Activated CD4-positive, alpha-beta memory T cell treated with anti-CD3 and anti-CD28 coated beads for 36 hours (primary cell): Measurements from ENCODE around the gene KRT81. TPM values are rescaled to one million over a fixed set of nuclear protein-coding genes. Genes with fewer than 3 reads are reported as not detected.

Experiments
- CTCF ChIA-PET: fragments of 350-600 bp; sonication (Branson Sonifier 250); formaldehyde crosslinking; loops from one replicate; lab custom pipeline; 2021; ENCODE audit warnings: antibody characterized with exemption, inconsistent platforms; lab: Charles Lee
- POLR2A ChIA-PET: fragments of 350-600 bp; sonication (Branson Sonifier 250); formaldehyde crosslinking; loops from one replicate; lab custom pipeline; 2021; ENCODE audit warnings: antibody characterized with exemption; lab: Charles Lee
- DNase-seq: peaks from one replicate; pipeline ENCODE4 v3.0.0-alpha.2; 2020
- H3K27ac Mint-ChIP-seq: one replicate; pipeline ENCODE4 v1.8.0; 2021; ENCODE audit warnings: mixed read lengths
- H3K27me3 Mint-ChIP-seq: one replicate; pipeline ENCODE4 v1.8.0; 2021; ENCODE audit warnings: mixed read lengths
- H3K36me3 Mint-ChIP-seq: one replicate; pipeline ENCODE4 v1.8.0; 2021; ENCODE audit warnings: mixed read lengths
- H3K4me1 Mint-ChIP-seq: one replicate; pipeline ENCODE4 v1.8.0; 2021; ENCODE audit warnings: low read depth, mixed read lengths
- H3K4me3 Mint-ChIP-seq: one replicate; pipeline ENCODE4 v1.8.0; 2021; ENCODE audit warnings: mild to moderate bottlenecking, mixed read lengths
- H3K9me3 Mint-ChIP-seq: one replicate; pipeline ENCODE4 v1.8.0; 2021; ENCODE audit warnings: mixed read lengths
- intact Hi-C: fragments of 100-400 bp; cut with micrococcal nuclease; formaldehyde crosslinking; loops from one replicate; pipeline ENCODE4 v1.15.1; 2023
- total RNA-seq, 2 experiments: library from RNA; stranded (reverse); gene quantifications; one replicate each; pipeline ENCODE4 v1.2.3, GENCODE V29; 2021

Gene KRT81
- total RNA-seq, 2 experiments from 2014 or later: not detected

GRCh38 chr12:52327052-52327829 is 35.9 kb upstream of the KRT81 start:
- Mint-ChIP-seq H3K9me3 (no peaks in the 10 kb centered on the region), H3K36me3 (no peaks in the 10 kb centered on the region), H3K27me3 (peaks cover 7% of the 10 kb centered on the region), H3K4me1 (peaks cover 10% of the 10 kb centered on the region), H3K4me3 (no peak overlapping the region), H3K27ac (no peak overlapping the region)
- ChIA-PET POLR2A (no interaction called here), CTCF (interaction anchor here (0.6 to 3.9 kb wide), 33 partner anchors 9 to 619 kb away, joined by 3 to 55 read pairs (median 4); no protein-coding TSS in a partner anchor)
- intact Hi-C loops: loop anchor here (1.0 kb wide), 3 partner anchors 105 to 175 kb away; no protein-coding TSS in a partner anchor
- DNase-seq: peak; percentile 88

GRCh38 chr12:52324153-52324444 is 32.8 kb upstream of the KRT81 start:
- CTCF ChIA-PET: interaction anchor here (1.1 to 2.7 kb wide), 2 partner anchors 9 to 102 kb away, joined by 3 to 14 read pairs; no protein-coding TSS in a partner anchor
- Mint-ChIP-seq H3K4me3 (no peak overlapping the region), H3K4me1 (peaks cover 10% of the 10 kb centered on the region), H3K27me3 (peaks cover 21% of the 10 kb centered on the region), H3K36me3 (no peaks in the 10 kb centered on the region), H3K9me3 (no peaks in the 10 kb centered on the region), H3K27ac (no peak overlapping the region)
- intact Hi-C loops: no loop called here
- POLR2A ChIA-PET: no interaction called here
- DNase-seq: no peak

- no peaks in the 10 kb centered on the region for H3K9me3 Mint-ChIP-seq
- no peak overlapping the region for H3K4me3 Mint-ChIP-seq
- CTCF ChIA-PET: no interaction called here
- intact Hi-C loops: no loop called here
- H3K27me3 Mint-ChIP-seq: peaks cover 25% of the 10 kb centered on the region
- H3K36me3 Mint-ChIP-seq: no peaks in the 10 kb centered on the region
- DNase-seq: no peak
- no peak overlapping the region for H3K27ac Mint-ChIP-seq
- POLR2A ChIA-PET: no interaction called here
- peaks cover 10% of the 10 kb centered on the region for H3K4me1 Mint-ChIP-seq
Observed at GRCh38 chr12:52323416-52324152, 32.2 kb upstream of the KRT81 start.

GRCh38 chr12:52323001-52323400 is 31.7 kb upstream of the KRT81 start:
- POLR2A ChIA-PET: no interaction called here

GRCh38 chr12:52322069-52322468 is 30.7 kb upstream of the KRT81 start:
- Mint-ChIP-seq H3K36me3 (no peaks in the 10 kb centered on the region), H3K4me3 (no peak overlapping the region), H3K9me3 (no peaks in the 10 kb centered on the region), H3K27me3 (peaks cover 28% of the 10 kb centered on the region), H3K4me1 (peaks cover under 1% of the 10 kb centered on the region), H3K27ac (no peak overlapping the region)
- intact Hi-C loops: no loop called here
- CTCF ChIA-PET: interaction anchor here (0.6 kb wide), 2 partner anchors 44 to 51 kb away, joined by 3 to 5 read pairs; no protein-coding TSS in a partner anchor
- POLR2A ChIA-PET: no interaction called here
- no peak for DNase-seq

More at GRCh38 chr12:52323001-52323400, 31.7 kb upstream of the KRT81 start:
- Mint-ChIP-seq H3K4me3 (no peak overlapping the region), H3K36me3 (no peaks in the 10 kb centered on the region), H3K27me3 (peaks cover 28% of the 10 kb centered on the region), H3K27ac (no peak overlapping the region), H3K9me3 (no peaks in the 10 kb centered on the region), H3K4me1 (peaks cover 10% of the 10 kb centered on the region)
- intact Hi-C loops: no loop called here
- CTCF ChIA-PET: no interaction called here
- no peak for DNase-seq

GRCh38 chr12:52321418-52321817 is 30.1 kb upstream of the KRT81 start:
- no peaks in the 10 kb centered on the region for H3K36me3 Mint-ChIP-seq
- CTCF ChIA-PET: interaction anchor here (0.6 kb wide), 1 partner anchor 51 kb away, joined by 3 read pairs; no protein-coding TSS in a partner anchor
- no peak for DNase-seq
- no peak overlapping the region for H3K4me3 Mint-ChIP-seq
- POLR2A ChIA-PET: no interaction called here
- H3K4me1 Mint-ChIP-seq: no peaks in the 10 kb centered on the region
- peaks cover 28% of the 10 kb centered on the region for H3K27me3 Mint-ChIP-seq
- intact Hi-C loops: no loop called here
- H3K9me3 Mint-ChIP-seq: no peaks in the 10 kb centered on the region
- no peak overlapping the region for H3K27ac Mint-ChIP-seq

- CTCF ChIA-PET: no interaction called here
Observed at GRCh38 chr12:52320784-52321400, 29.6 kb upstream of the KRT81 start, which contains the start of gene KRT83. Gene KRT83, minus strand, starts transcription at chr12:52321398. Its CDS starts 63 bp downstream, at chr12:52321335.

GRCh38 chr12:52319097-52319496 is 27.8 kb upstream of the KRT81 start:
- no peak for DNase-seq
- Mint-ChIP-seq H3K9me3 (no peaks in the 10 kb centered on the region), H3K4me1 (no peaks in the 10 kb centered on the region), H3K27me3 (peaks cover 27% of the 10 kb centered on the region), H3K27ac (no peak overlapping the region), H3K4me3 (no peak overlapping the region), H3K36me3 (no peaks in the 10 kb centered on the region)
- ChIA-PET CTCF (interaction anchor here (1.1 to 1.8 kb wide), 5 partner anchors 9 to 561 kb away, joined by 3 to 13 read pairs (median 4); no protein-coding TSS in a partner anchor), POLR2A (no interaction called here)
- intact Hi-C loops: no loop called here

More at GRCh38 chr12:52320784-52321400, 29.6 kb upstream of the KRT81 start, which contains the start of gene KRT83:
- Mint-ChIP-seq H3K4me1 (no peaks in the 10 kb centered on the region), H3K36me3 (no peaks in the 10 kb centered on the region), H3K27ac (no peak within 1 kb of the TSS), H3K4me3 (no peak within 1 kb of the TSS), H3K9me3 (no peaks in the 10 kb centered on the region), H3K27me3 (peaks cover 28% of the 10 kb centered on the region)
- POLR2A ChIA-PET: no interaction called here
- intact Hi-C loops: no loop called here
- DNase-seq: peak; percentile 1

GRCh38 chr12:52318241-52318990 is 27.1 kb upstream of the KRT81 start:
- no peaks in the 10 kb centered on the region for H3K4me1 Mint-ChIP-seq
- no peak overlapping the region for H3K4me3 Mint-ChIP-seq
- peaks cover 31% of the 10 kb centered on the region for H3K27me3 Mint-ChIP-seq
- DNase-seq: no peak
- ChIA-PET POLR2A (no interaction called here), CTCF (interaction anchor here (1.1 to 1.8 kb wide), 5 partner anchors 9 to 562 kb away, joined by 3 to 13 read pairs (median 4); no protein-coding TSS in a partner anchor)
- H3K9me3 Mint-ChIP-seq: no peaks in the 10 kb centered on the region
- intact Hi-C loops: no loop called here
- H3K27ac Mint-ChIP-seq: no peak overlapping the region
- H3K36me3 Mint-ChIP-seq: no peaks in the 10 kb centered on the region

- no peak overlapping the region for H3K27ac Mint-ChIP-seq
- ChIA-PET CTCF (interaction anchor here (1.8 to 2.8 kb wide), 2 partner anchors 10 kb away, joined by 13 to 16 read pairs; no protein-coding TSS in a partner anchor), POLR2A (no interaction called here)
- H3K9me3 Mint-ChIP-seq: no peaks in the 10 kb centered on the region
- DNase-seq: no peak
- intact Hi-C loops: no loop called here
- peaks cover 31% of the 10 kb centered on the region for H3K27me3 Mint-ChIP-seq
- no peaks in the 10 kb centered on the region for H3K4me1 Mint-ChIP-seq
- H3K4me3 Mint-ChIP-seq: no peak overlapping the region
- no peaks in the 10 kb centered on the region for H3K36me3 Mint-ChIP-seq
Observed at GRCh38 chr12:52317468-52318052, 26.2 kb upstream of the KRT81 start.

GRCh38 chr12:52316701-52317100 is 25.4 kb upstream of the KRT81 start:
- H3K4me3 Mint-ChIP-seq: no peak overlapping the region
- no peaks in the 10 kb centered on the region for H3K4me1 Mint-ChIP-seq
- intact Hi-C loops: no loop called here
- H3K27me3 Mint-ChIP-seq: peaks cover 29% of the 10 kb centered on the region
- ChIA-PET POLR2A (no interaction called here), CTCF (interaction anchor here (0.9 to 3.1 kb wide), 4 partner anchors 9 to 161 kb away, joined by 3 to 16 read pairs (median 8); no protein-coding TSS in a partner anchor)
- DNase-seq: no peak
- H3K36me3 Mint-ChIP-seq: no peaks in the 10 kb centered on the region
- no peak overlapping the region for H3K27ac Mint-ChIP-seq
- no peaks in the 10 kb centered on the region for H3K9me3 Mint-ChIP-seq
